Epithelial cell of esophagus (primary cell): ENCODE results near the gene IGFLR1.
"Not testable (repeated sequence)": the region's sequence is repeated elsewhere in the genome, so short reads cannot be mapped to it uniquely, and the experiment has no call there.

Experiments used
- DNase-seq: peaks from one replicate; pipeline ENCODE4 v3.0.0; 2010; ENCODE audit warnings: low read depth
- H3K4me3 ChIP-seq: 2 replicates; pipeline ENCODE4 v1.5.1; 2011; ENCODE audit warnings: mild to moderate bottlenecking, low read length, control low read depth
- CTCF ChIP-seq: IDR thresholded peaks from 2 replicates; pipeline ENCODE4 v1.5.1; 2011; ENCODE audit warnings: low read depth, mild to moderate bottlenecking, low read length, control low read depth, inconsistent platforms; ENCODE audit not compliant: insufficient read depth; ENCODE audit errors: missing control alignments

Gene IGFLR1

GRCh38 chr19:35693422-35693821 is 48.8 kb downstream of the IGFLR1 start:
- no peak for TF ChIP-seq CTCF
- no peak for DNase-seq
- H3K4me3 ChIP-seq = no peak overlapping the region

GRCh38 chr19:35692010-35692409 is 50.2 kb downstream of the IGFLR1 start:
- TF ChIP-seq CTCF = no peak
- no peak overlapping the region for H3K4me3 ChIP-seq
- DNase-seq = peak; percentile 24

GRCh38 chr19:35691106-35691505 is 51.1 kb downstream of the IGFLR1 start:
- H3K4me3 ChIP-seq, DNase-seq: not testable (repeated sequence)

GRCh38 chr19:35689836-35690235 is 52.4 kb downstream of the IGFLR1 start:
- DNase-seq = no peak
- no peak for TF ChIP-seq CTCF
- no peak overlapping the region for H3K4me3 ChIP-seq
